CD4-positive, alpha-beta T cell treated with Interferon gamma for 1 hour (primary cell): ENCODE measurements around the gene LSAMP.

Source experiments
- DNase-seq: peaks from one replicate; pipeline ENCODE4 v3.0.0-alpha.2; 2020

LSAMP gene

GRCh38 chr3:116445311-116445841 is at the start of gene LSAMP:
TSS of gene LSAMP (minus strand) at chr3:116445487.
- DNase-seq = no peak

- no peak for DNase-seq
Observed at GRCh38 chr3:116492379-116492778, 47.1 kb upstream of the LSAMP start.

- no peak for DNase-seq
Observed at GRCh38 chr3:116483135-116483534, 37.8 kb upstream of the LSAMP start.

- no peak for DNase-seq
Observed at GRCh38 chr3:116476691-116477090, 31.4 kb upstream of the LSAMP start.

GRCh38 chr3:116474801-116475200 is 29.5 kb upstream of the LSAMP start:
- no peak for DNase-seq

- no peak for DNase-seq
Observed at GRCh38 chr3:116474032-116474780, 28.9 kb upstream of the LSAMP start.

- no peak for DNase-seq
Observed at GRCh38 chr3:116473602-116474001, 28.3 kb upstream of the LSAMP start.

GRCh38 chr3:116470605-116471197 is 25.4 kb upstream of the LSAMP start:
- DNase-seq = no peak

GRCh38 chr3:116469546-116469945 is 24.3 kb upstream of the LSAMP start:
- DNase-seq = no peak

GRCh38 chr3:116464276-116464798 is 19.1 kb upstream of the LSAMP start:
- DNase-seq = no peak

GRCh38 chr3:116453666-116454346 is 8.5 kb upstream of the LSAMP start:
- no peak for DNase-seq

- no peak for DNase-seq
Observed at GRCh38 chr3:116449546-116450350, 4.5 kb upstream of the LSAMP start.

- no peak for DNase-seq
Observed at GRCh38 chr3:116445990-116446389, 703 bp upstream of the LSAMP start.

- DNase-seq = no peak
Observed at GRCh38 chr3:116444819-116445310, 422 bp downstream of the LSAMP start.

GRCh38 chr3:116444115-116444747 is 1.1 kb downstream of the LSAMP start:
- no peak for DNase-seq

- no peak for DNase-seq
Observed at GRCh38 chr3:116443191-116443661, 2.1 kb downstream of the LSAMP start.

- no peak for DNase-seq
Observed at GRCh38 chr3:116442331-116443021, 2.8 kb downstream of the LSAMP start.

GRCh38 chr3:116441652-116442051 is 3.6 kb downstream of the LSAMP start:
- no peak for DNase-seq

- no peak for DNase-seq
Observed at GRCh38 chr3:116440196-116440595, 5.1 kb downstream of the LSAMP start.

- no peak for DNase-seq
Observed at GRCh38 chr3:116433552-116433951, 11.7 kb downstream of the LSAMP start.

- DNase-seq = no peak
Observed at GRCh38 chr3:116432795-116433194, 12.5 kb downstream of the LSAMP start.
